Activated T-cell treated with anti-CD3 and anti-CD28 coated beads for 48 hours (primary cell): Measurements from ENCODE around the gene MIX23.

ENCODE experiments used
- DNase-seq: peaks from one replicate; pipeline ENCODE4 v3.0.0-alpha.2; 2020; ENCODE audit warnings: low read depth

MIX23 gene

DNA sequence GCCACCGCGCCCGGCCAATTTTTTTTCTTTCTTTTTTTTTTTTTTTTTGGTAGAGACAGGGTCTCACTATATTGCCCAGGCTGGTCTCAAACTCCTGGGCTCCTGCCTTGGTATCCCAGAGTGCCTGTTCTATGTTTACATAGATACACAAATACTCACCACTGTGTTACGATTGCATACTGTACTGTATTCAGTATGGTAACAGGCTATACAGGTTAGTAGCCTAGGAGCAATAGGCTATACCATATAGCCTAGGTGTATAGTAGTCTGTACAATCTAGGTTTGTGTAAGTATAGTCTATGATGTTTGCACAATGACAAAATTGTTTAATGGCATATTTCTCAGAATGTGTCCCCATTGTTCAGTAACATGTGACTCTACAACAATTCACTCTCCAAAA lies 31.4 kb downstream of the MIX23 start:
- DNase-seq, result no peak

DNA sequence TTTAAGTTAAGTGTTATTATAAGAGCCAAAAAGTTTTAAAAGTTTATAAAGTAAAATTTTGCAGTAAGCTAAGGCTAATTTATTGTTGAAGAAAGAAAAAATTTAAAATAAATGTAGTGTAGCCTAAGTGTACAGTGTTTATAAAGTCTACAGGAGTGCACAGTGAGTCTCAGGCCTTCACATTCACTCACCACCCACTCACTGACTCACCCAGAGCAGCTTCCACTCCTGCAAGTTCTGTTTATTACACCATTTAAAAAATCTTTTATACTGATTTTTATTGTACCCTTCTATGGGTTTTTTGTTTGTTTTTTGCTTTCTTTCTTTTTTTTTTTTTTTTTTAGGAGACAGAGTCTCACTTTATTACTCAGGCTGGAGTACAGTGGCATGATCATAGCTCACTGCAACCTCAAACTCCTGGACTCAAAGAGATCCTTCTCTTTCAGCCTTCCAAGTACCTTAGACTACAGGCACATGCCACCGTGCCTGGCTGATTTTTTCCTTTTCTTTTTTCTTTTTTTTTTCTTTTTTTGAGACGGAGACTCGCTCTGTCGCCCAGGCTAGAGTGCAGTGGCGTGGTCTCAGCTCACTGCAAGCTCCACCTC lies 32.1 kb downstream of the MIX23 start:
- no peak for DNase-seq

DNA sequence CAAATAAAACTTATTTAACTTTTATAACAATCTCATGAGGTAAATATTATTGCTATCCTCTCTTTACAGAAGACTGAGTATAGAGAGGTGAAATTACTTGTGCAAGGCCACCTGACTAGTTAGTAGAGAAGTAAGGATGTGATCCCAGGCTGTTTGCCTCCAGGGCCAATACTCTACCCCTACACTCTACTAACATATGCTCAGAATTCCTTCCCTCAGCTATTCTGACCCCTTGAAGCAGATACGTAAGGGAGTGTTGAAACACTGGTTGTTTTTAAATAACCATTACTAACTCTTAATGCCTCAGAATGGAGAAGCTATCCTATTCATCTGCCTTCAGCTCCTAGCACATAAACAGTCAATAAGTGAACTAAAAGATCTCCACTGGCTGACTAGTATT lies 33.9 kb downstream of the MIX23 start:
- DNase-seq, result no peak

DNA sequence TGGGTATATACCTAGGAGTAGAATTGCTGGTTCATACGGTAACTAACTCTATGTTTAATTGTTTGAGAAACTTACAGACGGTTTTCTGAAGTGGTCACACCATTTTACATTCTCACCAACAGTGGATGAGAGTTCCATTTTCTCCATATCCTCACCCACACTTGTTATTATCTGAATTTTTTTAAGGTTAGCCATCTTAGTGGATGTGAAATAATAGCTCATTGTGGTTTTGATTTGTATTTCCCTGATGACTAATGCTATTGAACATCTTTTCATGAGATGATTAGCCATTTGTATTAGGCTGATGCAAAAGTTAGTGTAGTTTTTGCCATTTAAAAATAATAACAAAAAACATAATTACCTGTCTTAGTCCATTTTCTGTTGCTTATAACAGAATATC lies 39.4 kb downstream of the MIX23 start:
- DNase-seq, result no peak

DNA sequence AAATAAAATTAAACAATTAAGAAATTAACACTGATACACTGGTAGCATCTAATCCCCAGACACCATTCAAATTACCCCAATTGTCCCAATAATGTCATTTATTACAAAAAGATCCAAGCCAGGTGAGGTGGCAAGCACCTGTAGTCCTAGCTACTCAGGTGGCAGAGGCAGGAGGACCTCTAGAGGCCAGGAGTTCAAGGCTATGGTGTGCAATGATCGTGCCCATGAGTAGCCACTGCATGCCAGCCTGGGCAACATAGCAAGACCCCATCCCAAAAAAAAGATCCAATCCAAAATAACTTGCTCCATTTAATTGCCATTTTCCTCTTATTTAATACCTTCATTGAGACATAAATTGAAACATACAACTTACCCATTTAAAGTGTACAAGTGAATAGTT lies 40.2 kb downstream of the MIX23 start:
- no peak for DNase-seq

DNA sequence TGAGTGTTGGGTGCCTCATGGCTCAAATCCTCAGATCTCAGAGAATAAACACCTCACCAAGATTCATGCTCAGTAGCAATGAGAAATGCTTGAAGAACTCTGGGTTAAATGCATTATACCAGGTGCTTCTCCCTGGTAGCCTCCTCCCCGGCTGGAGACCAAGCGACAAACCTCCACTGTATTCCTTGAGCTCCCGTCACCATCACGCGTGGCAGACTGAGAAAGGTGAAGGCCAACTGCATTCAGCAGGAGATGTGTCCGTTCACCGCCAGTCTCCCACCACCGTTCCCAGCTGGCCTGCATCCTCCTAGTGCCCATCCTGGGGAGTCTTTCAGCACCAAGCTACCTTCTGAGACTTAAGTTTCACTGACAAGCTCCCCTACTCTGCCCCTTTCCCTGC lies 50.5 kb downstream of the MIX23 start:
- DNase-seq, result no peak

DNA sequence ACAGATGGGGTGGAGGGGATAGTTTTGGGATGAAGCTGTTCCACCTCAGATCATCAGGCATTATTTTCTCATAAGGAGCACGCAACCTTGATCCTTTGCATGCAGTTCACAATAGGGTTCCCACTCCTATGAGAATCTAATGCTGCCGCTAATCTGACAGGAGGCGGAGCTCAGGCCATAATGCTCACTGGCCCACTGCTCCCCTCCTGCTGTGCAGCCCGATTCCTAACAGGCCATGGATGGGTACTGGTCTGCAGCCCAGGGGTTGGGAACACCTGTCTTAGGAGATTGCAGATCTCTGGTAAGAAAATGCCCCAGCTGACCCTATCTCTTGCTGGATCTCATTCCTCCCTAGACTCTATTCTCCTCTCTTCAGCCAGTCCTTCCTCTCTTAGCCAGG lies 51.1 kb downstream of the MIX23 start:
- DNase-seq, result no peak

DNA sequence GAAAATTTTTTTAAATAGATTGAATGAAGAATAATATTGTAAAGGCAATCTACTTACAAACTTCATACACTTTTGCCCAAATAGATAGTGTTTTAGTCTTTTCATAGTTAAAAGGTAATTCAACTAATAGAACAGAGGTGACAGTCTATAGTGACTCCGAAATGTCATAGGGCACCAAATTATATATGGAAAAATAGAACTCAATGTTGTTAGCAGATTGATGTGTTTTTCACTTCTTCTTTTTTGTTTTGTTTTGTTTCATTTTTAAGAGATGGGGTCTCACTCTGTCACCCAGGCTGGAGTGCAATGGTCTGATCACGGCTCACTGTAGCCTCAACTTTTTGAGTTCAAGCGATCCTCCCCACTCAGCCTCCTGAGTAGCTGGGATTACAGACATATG lies 57.3 kb downstream of the MIX23 start:
- no peak for DNase-seq

DNA sequence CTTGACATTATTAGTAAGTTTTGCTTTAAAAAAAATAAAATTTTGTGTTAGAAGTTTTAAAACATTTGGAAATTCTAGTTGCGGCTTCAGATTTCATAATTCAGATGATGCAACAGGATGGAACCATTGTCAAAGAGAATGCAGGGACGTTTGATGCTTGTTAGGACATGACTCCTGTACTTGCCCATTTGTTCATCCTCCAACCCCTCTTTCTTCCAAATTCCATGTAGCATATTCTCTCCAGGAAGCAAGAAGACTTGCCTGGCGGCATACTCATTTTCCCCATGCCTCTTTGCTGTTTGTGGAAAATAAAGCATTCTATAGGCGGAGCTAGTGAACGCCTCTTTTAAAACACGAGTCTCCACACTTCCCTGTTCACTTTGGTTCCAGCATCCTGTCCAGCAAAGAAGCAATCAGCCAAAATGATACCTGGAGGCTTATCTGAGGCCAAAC lies 58.1 kb downstream of the MIX23 start, which contains the start of gene CSTA:
Gene CSTA (plus strand): TSS at position 378 of the 453 bp plus-strand sequence. CDS start 45 bp downstream, at position 423.
- DNase-seq, result no peak

DNA sequence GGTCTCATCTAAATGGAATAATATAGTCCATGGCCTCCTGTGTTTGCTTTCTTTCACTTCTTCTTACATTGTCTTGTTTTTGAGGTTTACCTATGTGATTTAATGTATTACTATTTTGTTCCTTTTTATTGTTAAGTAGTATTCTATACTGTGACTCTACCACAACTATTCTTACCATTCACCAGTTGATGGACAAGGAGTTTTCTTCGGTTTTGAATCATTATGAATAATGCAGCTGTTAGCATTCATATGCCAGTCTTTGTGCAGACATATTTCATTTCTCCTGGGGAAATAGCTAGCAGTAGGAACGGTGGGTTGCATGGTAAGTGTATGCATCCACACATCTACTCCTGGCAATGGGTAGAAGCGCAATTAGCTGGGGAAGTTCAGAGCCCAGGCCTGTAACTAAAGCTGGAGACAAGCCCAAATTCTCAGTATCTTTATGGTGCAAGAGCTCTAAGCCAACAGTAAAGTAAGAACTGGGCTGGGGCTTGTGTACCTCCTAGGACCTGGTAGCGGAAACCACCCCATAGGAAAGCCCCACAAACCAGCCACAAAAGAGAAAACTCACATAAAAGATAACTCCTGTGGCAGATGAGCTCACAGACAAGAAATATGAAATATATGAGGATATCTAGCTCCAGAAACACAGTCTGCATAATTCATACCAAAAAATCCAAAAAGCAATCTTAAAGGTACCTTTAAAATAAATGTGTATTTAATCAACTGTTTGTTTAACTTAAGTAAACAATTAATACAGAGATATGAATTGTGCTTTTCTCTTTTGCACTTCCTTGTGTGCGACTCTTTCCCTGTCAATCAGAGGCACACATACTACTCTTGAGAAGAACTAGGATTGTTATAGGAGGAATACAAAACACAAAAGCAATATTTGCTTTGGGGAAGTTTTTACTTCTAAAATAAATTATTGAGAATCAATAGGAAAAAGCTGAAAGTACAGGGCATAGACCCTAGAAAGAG lies 60.6 kb downstream of the MIX23 start:
- no peak for DNase-seq

DNA sequence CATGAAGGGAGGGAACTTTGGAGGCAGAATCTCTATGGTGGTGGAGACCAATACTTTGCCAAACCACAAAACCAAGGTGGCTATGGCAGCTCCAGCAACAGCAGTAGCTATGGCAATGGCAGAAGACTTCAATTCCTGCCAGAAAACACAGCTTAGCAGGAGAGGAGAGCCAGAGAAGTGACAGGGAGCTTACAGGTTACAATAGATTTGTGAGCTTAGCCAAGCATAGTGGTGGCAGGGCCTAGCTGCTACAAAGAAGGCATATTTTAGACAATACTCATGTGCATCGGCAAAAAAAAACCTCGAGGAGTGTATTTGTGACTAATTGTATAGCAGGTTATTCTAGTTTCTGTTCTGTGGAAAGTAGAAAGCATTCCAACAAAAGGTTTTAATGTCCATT lies 64.4 kb downstream of the MIX23 start:
- no peak for DNase-seq

DNA sequence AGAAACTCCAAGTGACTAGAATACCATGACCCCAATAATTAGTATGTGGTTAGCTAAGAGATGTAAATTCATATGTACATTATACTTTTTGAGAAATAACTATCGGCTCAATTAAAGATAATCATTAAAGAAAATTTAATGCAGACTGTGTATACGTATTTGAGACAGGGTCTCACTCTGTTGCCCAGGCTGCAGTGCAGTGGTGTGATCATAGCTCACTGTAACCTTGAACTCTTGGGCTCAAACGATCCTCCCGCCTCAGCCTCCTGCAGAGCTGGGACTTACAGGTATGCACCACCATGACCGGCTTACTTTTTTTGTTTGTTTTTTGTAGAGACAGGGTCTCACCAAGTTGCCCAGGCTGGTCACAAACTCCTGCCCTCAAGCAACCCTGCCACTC lies 66.7 kb downstream of the MIX23 start:
- no peak for DNase-seq

DNA sequence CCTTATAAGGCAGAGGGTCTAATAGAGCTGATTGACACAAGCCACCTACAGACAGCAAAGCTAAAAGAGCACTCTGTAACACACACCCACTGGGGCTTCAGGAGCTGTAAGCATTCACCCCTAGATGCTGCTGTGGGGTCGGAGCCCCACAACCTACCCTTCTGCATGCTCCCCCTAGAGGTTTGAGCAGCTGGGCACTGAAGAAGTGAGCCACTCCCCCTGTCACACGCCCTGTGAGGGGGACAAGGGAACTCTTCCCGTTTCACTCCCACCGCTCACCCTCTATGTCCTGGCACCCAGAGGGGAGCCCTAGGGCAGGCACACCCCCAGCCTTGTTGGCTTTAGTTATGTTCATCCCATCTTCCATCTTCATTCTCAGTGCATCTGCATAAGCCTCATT lies 67.4 kb downstream of the MIX23 start:
- DNase-seq, result no peak

DNA sequence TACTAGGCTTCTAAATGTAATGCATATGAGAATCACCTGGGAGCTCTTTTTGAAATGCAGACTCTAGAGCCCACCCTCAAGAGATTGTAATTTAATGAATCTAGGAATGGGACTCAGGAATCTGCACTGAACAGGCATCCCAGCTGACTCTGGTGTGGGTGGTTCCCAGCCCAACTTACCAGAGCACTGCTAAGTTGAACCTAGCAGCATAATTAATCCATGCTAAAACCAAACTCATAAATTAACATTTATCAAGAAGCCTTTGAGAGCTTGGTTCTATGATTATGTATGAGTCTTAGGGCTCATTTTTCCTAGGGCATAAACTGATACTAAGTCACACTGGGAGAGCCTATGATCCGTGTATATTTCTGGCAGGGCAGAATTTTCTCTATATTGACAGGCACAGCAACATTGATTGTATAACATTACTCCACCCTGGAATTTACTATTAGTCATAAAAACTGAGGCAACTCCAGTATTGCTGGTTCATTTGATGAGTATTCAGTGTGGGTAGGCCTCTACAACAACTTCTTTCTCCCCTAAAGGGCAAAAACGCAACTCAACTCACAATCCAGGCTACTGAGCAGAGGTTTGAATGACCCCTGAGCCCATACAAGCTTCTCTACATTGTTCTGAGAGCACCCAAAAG lies 68.7 kb downstream of the MIX23 start:
- DNase-seq, result no peak

DNA sequence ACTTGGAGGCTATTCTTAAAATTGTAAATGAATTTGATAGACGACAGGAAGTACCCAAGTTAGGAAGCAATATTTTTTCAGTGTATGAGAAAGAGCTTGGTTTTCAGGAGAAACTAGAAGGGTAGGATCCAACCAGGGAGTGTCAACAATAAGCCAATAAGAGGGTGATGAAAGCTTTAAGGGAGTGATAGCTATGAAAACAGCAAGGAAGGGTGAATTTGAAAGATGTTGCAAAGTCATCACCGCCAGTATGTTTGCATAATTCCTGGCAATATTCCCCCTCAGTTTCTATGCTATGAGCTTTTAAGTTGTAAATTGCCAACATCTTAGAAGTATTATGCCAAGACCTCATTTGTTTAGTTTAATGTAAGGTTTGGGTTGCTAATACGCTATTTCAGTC lies 69.8 kb downstream of the MIX23 start:
- DNase-seq, result no peak

DNA sequence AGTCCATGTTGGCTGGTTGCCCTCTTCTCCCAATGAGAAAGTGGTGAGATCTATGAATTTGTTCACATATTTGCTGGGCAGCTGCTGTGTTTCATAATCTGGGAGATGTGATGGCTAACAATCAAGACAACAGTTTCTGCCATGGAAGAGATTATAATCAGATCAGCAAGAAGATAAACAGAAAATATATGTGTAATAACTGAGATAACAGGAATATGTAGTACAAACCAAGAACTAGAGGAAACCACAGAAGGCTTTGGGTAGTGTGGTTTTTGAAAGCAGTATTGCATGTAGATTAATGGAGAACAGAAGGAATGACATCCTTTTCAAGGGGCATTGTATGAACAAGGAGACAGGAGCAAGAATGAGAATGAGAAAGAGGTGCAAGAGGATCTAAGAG lies 70.2 kb downstream of the MIX23 start:
- no peak for DNase-seq

DNA sequence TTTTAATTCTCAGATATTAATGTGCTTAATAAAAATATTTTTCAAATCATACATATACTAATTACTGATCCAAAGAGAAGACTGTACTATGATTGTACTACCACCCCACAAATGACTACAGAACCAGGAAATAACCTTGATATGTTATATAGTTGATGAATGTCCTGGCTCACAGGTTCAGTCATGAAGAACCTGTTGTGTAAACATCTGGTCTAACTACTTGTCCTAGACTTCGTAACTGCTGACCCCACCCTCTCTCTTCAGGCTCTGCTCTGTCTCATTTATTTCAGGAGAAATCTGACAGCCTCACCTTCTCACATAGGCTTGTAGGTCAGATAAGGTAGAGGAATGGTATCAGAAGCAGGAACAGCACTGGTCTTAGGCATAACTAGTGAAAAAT lies 72.7 kb downstream of the MIX23 start:
- no peak for DNase-seq
